IMR-90 (cell line): ENCODE results near the gene SUGCT. TPM values are rescaled to one million over a fixed set of nuclear protein-coding genes. Genes with fewer than 3 reads are reported as not detected.

ENCODE experiments used
- CEBPB ChIP-seq: IDR thresholded peaks from 2 replicates; pipeline ENCODE4 v1.6.1; 2012; ENCODE audit warnings: low read depth, low read length, improper control_type of control experiment
- CTCF ChIP-seq: conservative IDR thresholded peaks from 2 replicates; pipeline ENCODE4 v1.5.1; 2012; ENCODE audit warnings: mild to moderate bottlenecking, low read depth, low read length, improper control_type of control experiment
- RAD21 ChIP-seq: IDR thresholded peaks from 2 replicates; pipeline ENCODE4 v1.6.1; 2012; ENCODE audit warnings: low read length, improper control_type of control experiment
- polyA plus RNA-seq, 3 experiments: library from polyadenylated mRNA; depleted of rRNA; stranded (reverse); fragments of >200 nt; gene quantifications; 2 replicates each; pipeline ENCODE4 v1.2.3, GENCODE V29; 2012; ENCODE audit warnings: low replicate concordance in 1 of 3
- total RNA-seq: library from RNA; depleted of rRNA; stranded (reverse); fragments of >200 nt; gene quantifications from 2 replicates; pipeline ENCODE4 v1.2.3, GENCODE V29; 2012

SUGCT gene
- total and polyA plus RNA-seq, 2 of the 4 experiments (the other 2 are of a cell fraction), result 5.9 to 8.3 TPM

GRCh38 chr7:40468891-40469864 is 334.4 kb downstream of the SUGCT start (continued):
- no peak for TF ChIP-seq CTCF
- no peak for TF ChIP-seq RAD21
- TF ChIP-seq CEBPB, result peak; percentile 66
